Activated CD4-positive, alpha-beta T cell treated with anti-CD3 and anti-CD28 coated beads for 1 hour (primary cell): ENCODE results near the gene PLEKHA8.

Source experiments
- DNase-seq: peaks from one replicate; pipeline ENCODE4 v3.0.0-alpha.2; 2020

The PLEKHA8 gene

GRCh38 chr7:30028216-30028748, at the start of gene PLEKHA8:
PLEKHA8 (plus strand) TSS chr7:30028412; CDS start chr7:30028763, 351 bp downstream.
- peak; percentile 80 for DNase-seq

- no peak for DNase-seq
Observed at GRCh38 chr7:29980151-29980550, 48.1 kb upstream of the PLEKHA8 start.

GRCh38 chr7:29987083-29987482, 41.1 kb upstream of the PLEKHA8 start:
- DNase-seq, result no peak

GRCh38 chr7:29987811-29988317, 40.3 kb upstream of the PLEKHA8 start:
- no peak for DNase-seq

- DNase-seq, result no peak
Observed at GRCh38 chr7:29988424-29989256, 39.6 kb upstream of the PLEKHA8 start.

- DNase-seq, result no peak
Observed at GRCh38 chr7:29989257-29989995, 38.8 kb upstream of the PLEKHA8 start, which contains the start of gene SCRN1. SCRN1 (minus strand) TSS chr7:29989801; CDS start chr7:29969067, 20,734 bp downstream.

- no peak for DNase-seq
Observed at GRCh38 chr7:29990931-29991330, 37.3 kb upstream of the PLEKHA8 start.

GRCh38 chr7:29991937-29992336, 36.3 kb upstream of the PLEKHA8 start:
- no peak for DNase-seq

GRCh38 chr7:29993140-29993539, 35.1 kb upstream of the PLEKHA8 start:
- DNase-seq, result no peak

GRCh38 chr7:29995652-29996051, 32.6 kb upstream of the PLEKHA8 start:
- DNase-seq, result no peak

GRCh38 chr7:29996321-29996720, 31.9 kb upstream of the PLEKHA8 start:
- DNase-seq, result no peak

GRCh38 chr7:29998489-29998888, 29.7 kb upstream of the PLEKHA8 start:
- no peak for DNase-seq

GRCh38 chr7:30001998-30002397, 26.2 kb upstream of the PLEKHA8 start:
- no peak for DNase-seq

- DNase-seq, result no peak
Observed at GRCh38 chr7:30003098-30003497, 25.1 kb upstream of the PLEKHA8 start.

GRCh38 chr7:30005464-30005863, 22.7 kb upstream of the PLEKHA8 start:
- DNase-seq, result no peak

- DNase-seq, result no peak
Observed at GRCh38 chr7:30010021-30010420, 18.2 kb upstream of the PLEKHA8 start.

GRCh38 chr7:30012757-30013156, 15.5 kb upstream of the PLEKHA8 start:
- DNase-seq, result no peak

- DNase-seq, result no peak
Observed at GRCh38 chr7:30018451-30018850, 9.8 kb upstream of the PLEKHA8 start.

- DNase-seq, result no peak
Observed at GRCh38 chr7:30019387-30019786, 8.8 kb upstream of the PLEKHA8 start.

- no peak for DNase-seq
Observed at GRCh38 chr7:30019960-30020359, 8.3 kb upstream of the PLEKHA8 start.

- DNase-seq, result no peak
Observed at GRCh38 chr7:30020535-30020934, 7.7 kb upstream of the PLEKHA8 start.

- DNase-seq, result no peak
Observed at GRCh38 chr7:30022991-30023390, 5.2 kb upstream of the PLEKHA8 start.

GRCh38 chr7:30023524-30023923, 4.7 kb upstream of the PLEKHA8 start:
- DNase-seq, result no peak
